Neuronal stem cell (in vitro differentiated cells): Measurements from ENCODE around the gene AKAP12.

Source experiments
- DNase-seq: peaks from one replicate; pipeline ENCODE4 v3.0.0-alpha.2; 2013; ENCODE audit warnings: low spot score
- H2AFZ ChIP-seq: one replicate; pipeline ENCODE4 v1.6.1; 2013; ENCODE audit warnings: mild to moderate bottlenecking, low read length, inconsistent platforms
- H2AK5ac ChIP-seq: 2 replicates; pipeline ENCODE4 v1.6.1; 2013; ENCODE audit warnings: low read depth, mild to moderate bottlenecking, inconsistent platforms, low read length, moderate library complexity, mixed read lengths
- H2BK120ac ChIP-seq: 2 replicates; pipeline ENCODE4 v1.6.1; 2013; ENCODE audit warnings: low read depth, mild to moderate bottlenecking, inconsistent platforms, low read length, moderate library complexity, mixed read lengths
- H2BK12ac ChIP-seq: one replicate; pipeline ENCODE4 v1.6.1; 2013; ENCODE audit warnings: low read length, inconsistent platforms
- H2BK15ac ChIP-seq: 2 replicates; pipeline ENCODE4 v1.6.1; 2013; ENCODE audit warnings: mild to moderate bottlenecking, low read length, inconsistent platforms, mixed read lengths
- H2BK5ac ChIP-seq: one replicate; pipeline ENCODE4 v1.6.1; 2013; ENCODE audit warnings: inconsistent platforms, mild to moderate bottlenecking, low read length, moderate library complexity
- H3K14ac ChIP-seq: one replicate; pipeline ENCODE4 v1.6.1; 2013; ENCODE audit warnings: low read length, inconsistent platforms
- H3K18ac ChIP-seq: 2 replicates; pipeline ENCODE4 v1.6.1; 2013; ENCODE audit warnings: low read length, inconsistent platforms
- H3K23ac ChIP-seq: 2 replicates; pipeline ENCODE4 v1.6.1; 2013; ENCODE audit warnings: low read depth, mild to moderate bottlenecking, mixed read lengths, low read length, inconsistent platforms; ENCODE audit not compliant: poor library complexity
- H3K27ac ChIP-seq: replicated peaks from 3 replicates; pipeline ENCODE4 v1.5.1; 2013; ENCODE audit warnings: low read length, inconsistent platforms
- H3K27me3 ChIP-seq, 3 experiments: 2 replicates each; pipeline ENCODE4 v1.6.1; 2013; ENCODE audit warnings: low read length in 3 of 3, mild to moderate bottlenecking in 2 of 3, inconsistent platforms in 1 of 3, low read depth in 1 of 3, mixed read lengths in 1 of 3, moderate library complexity in 1 of 3; ENCODE audit not compliant: control insufficient read depth in 3 of 3, insufficient read depth in 3 of 3
- H3K36me3 ChIP-seq, 2 donors: replicated peaks in 1 of 2; 2 replicates each; pipeline ENCODE4 v1.6.1; 2013; ENCODE audit warnings: low read length in 2 of 2; ENCODE audit not compliant: control insufficient read depth in 2 of 2, insufficient read depth in 2 of 2
- H3K4ac ChIP-seq: 2 replicates; pipeline ENCODE4 v1.6.1; 2013; ENCODE audit warnings: inconsistent platforms, mild to moderate bottlenecking, low read length, moderate library complexity
- H3K4me1 ChIP-seq, 2 donors: 1 replicate in 1 of 2; 2 replicates in 1 of 2; pipeline ENCODE4 v1.6.1; 2013; ENCODE audit warnings: low read length in 2 of 2, low read depth in 1 of 2; ENCODE audit not compliant: control insufficient read depth in 2 of 2, insufficient read depth in 1 of 2
- H3K4me2 ChIP-seq: one replicate; pipeline ENCODE4 v1.6.1; 2013; ENCODE audit warnings: mild to moderate bottlenecking, low read length, inconsistent platforms; ENCODE audit not compliant: insufficient read depth, poor library complexity, severe bottlenecking
- H3K4me3 ChIP-seq, 2 donors: 2 replicates each; pipeline ENCODE4 v1.5.1; 2013; ENCODE audit warnings: low read length in 2 of 2, mild to moderate bottlenecking in 2 of 2, inconsistent platforms in 1 of 2, moderate library complexity in 1 of 2
- H3K79me1 ChIP-seq: one replicate; pipeline ENCODE4 v1.6.1; 2013; ENCODE audit warnings: low read depth, mild to moderate bottlenecking, inconsistent platforms, low read length, moderate library complexity
- H3K9ac ChIP-seq: one replicate; pipeline ENCODE4 v1.6.1; 2013; ENCODE audit warnings: mild to moderate bottlenecking, low read depth, low read length, inconsistent platforms; ENCODE audit not compliant: poor library complexity
- H3K9me3 ChIP-seq, 2 donors: replicated peaks in 1 of 2; 2 replicates each; pipeline versions ENCODE3 to v1.6.1; 2013; ENCODE audit warnings: low read length in 2 of 2, mild to moderate bottlenecking in 2 of 2, inconsistent platforms in 1 of 2, low read depth in 1 of 2, mixed read lengths in 1 of 2, moderate library complexity in 1 of 2; ENCODE audit not compliant: control insufficient read depth in 2 of 2, insufficient read depth in 1 of 2
- H4K8ac ChIP-seq: one replicate; pipeline ENCODE4 v1.6.1; 2013; ENCODE audit warnings: low read depth, mild to moderate bottlenecking, inconsistent platforms, low read length, moderate library complexity
- H4K91ac ChIP-seq: one replicate; pipeline ENCODE4 v1.6.1; 2013; ENCODE audit warnings: low read length, low read depth, mild to moderate bottlenecking, inconsistent platforms; ENCODE audit not compliant: poor library complexity
- WGBS, 2 donors: extraction: QIAGEN DNeasy Blood & Tissue Kit; methylation state at CpG; one replicate each; pipeline ENCODE4 v1.1.7; 2013; ENCODE audit warnings: missing lambda C conversion rate in 2 of 2, mixed read lengths in 1 of 2; ENCODE audit not compliant: insufficient read length in 2 of 2, insufficient replicate concordance in 1 of 2; ENCODE audit errors: extremely low coverage in 2 of 2; 5-methylcytosine and 5-hydroxymethylcytosine counted together

Gene AKAP12

DNA sequence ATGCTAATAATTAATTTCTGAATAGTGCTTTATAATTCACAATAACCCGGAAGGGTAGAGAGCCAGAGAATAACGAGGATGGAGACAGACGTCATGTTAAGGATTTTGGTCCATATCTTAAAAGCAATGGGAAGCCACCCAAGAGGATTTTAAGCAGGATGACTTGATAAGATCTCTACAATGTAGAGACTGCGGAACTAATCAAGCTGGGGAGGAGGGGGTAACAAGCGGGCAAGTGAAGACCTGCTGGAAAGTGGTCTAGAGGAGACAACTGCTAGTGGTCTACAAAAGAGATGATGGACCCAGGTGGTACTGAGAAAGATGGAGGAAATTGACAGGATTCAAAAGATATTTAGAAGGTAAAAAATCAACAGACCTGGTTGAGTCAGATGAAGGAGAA lies 144.4 kb downstream of the AKAP12 start:
- Histone ChIP-seq H2AK5ac (no peak overlapping the region), H2AFZ (no peak overlapping the region), H3K27ac (no peak overlapping the region), H3K4me3 (no peak overlapping the region), H3K4me2 (no peak overlapping the region), H3K4ac (no peak overlapping the region), H2BK5ac (no peak overlapping the region), H3K27me3 (no peaks in the 10 kb centered on the region), H2BK15ac (no peak overlapping the region), H3K36me3 (peaks cover 0 to 39% of the 10 kb centered on the region in 2 donors), H3K18ac (no peak overlapping the region), H3K14ac (no peak overlapping the region), H2BK12ac (no peak overlapping the region), H2BK120ac (no peak overlapping the region), H3K79me1 (peaks cover 2% of the 10 kb centered on the region), H3K4me1 (no peaks in the 10 kb centered on the region), H3K9ac (no peak overlapping the region), H4K8ac (no peak overlapping the region), H3K23ac (no peak overlapping the region), H3K9me3 (no peaks in the 10 kb centered on the region), H4K91ac (no peak overlapping the region)
- no peak for DNase-seq
- WGBS, 2 donors: no CpG with 5 or more reads among the region's 5 CpGs

- Histone ChIP-seq H3K14ac (no peak overlapping the region), H3K23ac (no peak overlapping the region), H3K18ac (no peak overlapping the region), H2BK5ac (no peak overlapping the region), H2BK12ac (no peak overlapping the region), H2AK5ac (no peak overlapping the region), H3K27me3 (no peaks in the 10 kb centered on the region), H4K91ac (no peak overlapping the region), H2BK120ac (no peak overlapping the region), H3K4ac (no peak overlapping the region), H3K79me1 (peaks cover 2% of the 10 kb centered on the region), H2BK15ac (no peak overlapping the region), H3K27ac (no peak overlapping the region), H3K4me1 (no peaks in the 10 kb centered on the region), H2AFZ (no peak overlapping the region), H3K36me3 (peaks cover 0 to 39% of the 10 kb centered on the region in 2 donors), H3K9me3 (no peaks in the 10 kb centered on the region), H3K9ac (no peak overlapping the region), H4K8ac (no peak overlapping the region), H3K4me3 (no peak overlapping the region), H3K4me2 (no peak overlapping the region)
- no CpG with 5 or more reads among the region's 1 CpG for WGBS, 2 donors
- no peak for DNase-seq
Measured at GRCh38 chr6:151385177-151385576, 145.4 kb downstream of the AKAP12 start.

GRCh38 chr6:151387175-151387970 lies 147.6 kb downstream of the AKAP12 start:
- Histone ChIP-seq H3K4me3 (no peak overlapping the region), H2AFZ (no peak overlapping the region), H3K18ac (no peak overlapping the region), H3K14ac (no peak overlapping the region), H3K4me2 (no peak overlapping the region), H3K79me1 (peaks cover 2% of the 10 kb centered on the region), H2BK120ac (no peak overlapping the region), H3K27me3 (no peaks in the 10 kb centered on the region), H3K9me3 (no peaks in the 10 kb centered on the region), H3K9ac (no peak overlapping the region), H2BK5ac (no peak overlapping the region), H2BK12ac (no peak overlapping the region), H3K36me3 (peaks cover 0 to 39% of the 10 kb centered on the region in 2 donors), H3K4ac (no peak overlapping the region), H3K4me1 (peaks cover 0 to 4% of the 10 kb centered on the region in 2 donors), H4K8ac (no peak overlapping the region), H4K91ac (no peak overlapping the region), H3K23ac (no peak overlapping the region), H2BK15ac (no peak overlapping the region), H2AK5ac (no peak overlapping the region), H3K27ac (no peak overlapping the region)
- DNase-seq: no peak
- WGBS, 2 donors: no CpG with 5 or more reads among the region's 11 CpGs

DNA sequence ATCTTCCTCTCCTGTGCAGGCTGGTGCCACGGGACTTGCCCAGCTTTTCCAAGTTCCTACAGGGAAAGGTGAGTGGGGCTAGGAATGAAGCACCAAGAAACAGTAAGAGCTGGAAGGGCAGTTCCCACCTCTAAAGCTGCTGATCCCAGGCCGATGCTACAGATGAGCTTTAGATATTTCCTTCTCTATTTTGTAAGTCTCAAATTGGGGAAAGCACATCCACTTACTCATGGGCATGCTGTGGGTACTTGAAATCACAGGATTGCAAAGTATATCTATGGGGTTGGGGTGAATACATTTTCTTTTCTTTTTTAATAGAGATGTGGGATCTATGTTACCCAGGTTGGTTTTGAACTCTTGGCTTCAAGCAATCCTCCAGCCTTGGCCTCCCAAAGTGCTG lies 148.5 kb downstream of the AKAP12 start:
- H3K14ac ChIP-seq: no peak overlapping the region
- no peak overlapping the region for H2AK5ac ChIP-seq
- H3K79me1 ChIP-seq: peaks cover 2% of the 10 kb centered on the region
- H3K4me2 ChIP-seq: no peak overlapping the region
- no peak overlapping the region for H2BK12ac ChIP-seq
- peaks cover 0 to 12% of the 10 kb centered on the region in 2 donors for H3K4me1 ChIP-seq
- DNase-seq: no peak
- no peak overlapping the region for H3K9ac ChIP-seq
- H2BK120ac ChIP-seq: no peak overlapping the region
- no peak overlapping the region for H2BK15ac ChIP-seq
- no peak overlapping the region for H4K91ac ChIP-seq
- no peak overlapping the region for H4K8ac ChIP-seq
- no peak overlapping the region for H3K4ac ChIP-seq
- no CpG with 5 or more reads among the region's 2 CpGs for WGBS, 2 donors
- no peaks in the 10 kb centered on the region for H3K27me3 ChIP-seq
- no peak overlapping the region for H3K4me3 ChIP-seq
- no peaks in the 10 kb centered on the region for H3K9me3 ChIP-seq
- no peak overlapping the region for H3K23ac ChIP-seq
- H3K27ac ChIP-seq: no peak overlapping the region
- no peak overlapping the region for H2AFZ ChIP-seq
- no peak overlapping the region for H3K18ac ChIP-seq
- H3K36me3 ChIP-seq: peaks cover 0 to 44% of the 10 kb centered on the region in 2 donors
- H2BK5ac ChIP-seq: no peak overlapping the region
